Measurements from ENCODE around the gene XKR7.

Gene XKR7

DNA sequence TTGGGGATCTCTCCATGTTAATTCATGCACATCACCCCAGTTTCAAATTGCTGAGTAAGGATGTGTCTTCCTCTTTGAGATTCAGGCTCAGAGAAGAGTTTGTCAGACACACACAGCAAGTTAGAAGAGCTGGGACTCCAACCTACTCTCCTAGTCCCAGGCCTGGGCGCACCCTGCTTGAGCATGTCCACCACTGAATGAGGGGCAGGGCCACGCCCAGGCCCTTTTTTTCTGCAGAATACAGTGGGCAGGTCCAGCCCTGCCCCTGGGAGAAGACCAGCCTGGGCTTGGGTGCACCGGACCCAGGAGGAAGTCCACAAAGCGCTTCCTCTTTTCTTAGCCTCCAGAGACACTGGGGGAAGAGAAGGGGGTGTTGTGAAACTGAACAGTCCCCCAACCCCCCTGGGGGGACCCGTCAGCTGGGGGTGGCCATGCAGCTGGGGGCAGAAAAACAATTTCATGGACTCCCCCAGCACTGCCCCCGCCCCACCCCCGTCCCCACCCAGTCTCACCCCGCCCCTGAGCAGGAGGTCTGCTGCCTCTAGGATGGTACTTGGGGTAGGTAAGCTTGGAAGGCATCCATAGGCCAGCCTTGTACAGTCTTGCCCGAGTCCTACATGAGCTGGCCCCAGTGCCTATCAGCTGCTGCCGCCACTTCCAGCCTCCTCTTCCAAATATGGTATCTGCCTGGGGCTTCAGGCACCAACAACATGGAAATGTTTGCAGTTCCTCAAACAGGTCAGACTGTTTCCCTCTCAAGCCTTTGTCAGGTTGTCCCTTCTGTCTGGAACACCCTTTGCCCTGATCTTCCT is 72.4 kb downstream of the XKR7 start:
- no peak for DNase-seq (ENCODE audit: low read depth)

DNA sequence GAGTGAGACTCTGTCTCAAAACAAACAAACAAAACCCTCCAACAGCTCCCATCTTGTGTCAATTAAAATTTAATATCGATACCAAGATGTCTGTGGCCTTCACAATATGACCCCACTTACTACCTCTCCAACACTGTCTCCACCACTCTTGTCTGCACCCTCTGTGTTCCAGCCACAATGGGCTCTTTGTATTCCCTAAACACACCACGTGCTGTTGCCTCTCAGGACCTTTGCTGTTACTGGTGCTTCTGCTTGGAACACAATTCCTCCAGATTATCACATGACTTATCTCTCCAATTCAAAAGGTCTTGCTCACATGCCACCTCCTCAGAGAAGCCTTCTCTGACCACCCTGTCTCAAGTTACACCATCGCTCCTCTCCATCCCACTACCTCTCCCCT is 78.0 kb downstream of the XKR7 start:
- no peak for DNase-seq (ENCODE audit: low read depth)

DNA sequence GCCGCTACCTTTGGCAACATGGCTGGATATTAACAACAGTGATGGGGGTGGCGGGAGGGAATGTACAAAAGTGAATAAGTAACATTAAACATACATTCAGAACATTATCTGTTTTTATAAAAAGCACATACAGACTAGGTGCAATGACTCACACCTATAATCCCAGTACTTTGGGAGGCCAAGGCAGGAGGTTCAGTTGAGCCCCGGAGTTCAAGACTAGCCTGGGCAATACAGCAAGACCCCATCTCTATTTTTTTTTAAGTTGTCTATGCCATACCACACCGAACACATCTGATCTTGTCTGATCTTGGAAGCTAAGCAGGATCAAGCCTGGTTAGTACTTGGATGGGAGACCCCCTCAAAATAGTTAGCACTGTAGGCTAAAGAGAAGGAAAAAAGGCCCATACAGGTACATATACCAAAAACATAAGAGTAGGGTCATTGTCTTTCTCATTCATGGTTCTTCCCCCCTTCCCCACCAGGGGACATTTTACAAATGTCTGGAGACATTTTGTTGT is 82.4 kb downstream of the XKR7 start:
- DNase-seq (ENCODE audit: low read depth) = no peak

DNA sequence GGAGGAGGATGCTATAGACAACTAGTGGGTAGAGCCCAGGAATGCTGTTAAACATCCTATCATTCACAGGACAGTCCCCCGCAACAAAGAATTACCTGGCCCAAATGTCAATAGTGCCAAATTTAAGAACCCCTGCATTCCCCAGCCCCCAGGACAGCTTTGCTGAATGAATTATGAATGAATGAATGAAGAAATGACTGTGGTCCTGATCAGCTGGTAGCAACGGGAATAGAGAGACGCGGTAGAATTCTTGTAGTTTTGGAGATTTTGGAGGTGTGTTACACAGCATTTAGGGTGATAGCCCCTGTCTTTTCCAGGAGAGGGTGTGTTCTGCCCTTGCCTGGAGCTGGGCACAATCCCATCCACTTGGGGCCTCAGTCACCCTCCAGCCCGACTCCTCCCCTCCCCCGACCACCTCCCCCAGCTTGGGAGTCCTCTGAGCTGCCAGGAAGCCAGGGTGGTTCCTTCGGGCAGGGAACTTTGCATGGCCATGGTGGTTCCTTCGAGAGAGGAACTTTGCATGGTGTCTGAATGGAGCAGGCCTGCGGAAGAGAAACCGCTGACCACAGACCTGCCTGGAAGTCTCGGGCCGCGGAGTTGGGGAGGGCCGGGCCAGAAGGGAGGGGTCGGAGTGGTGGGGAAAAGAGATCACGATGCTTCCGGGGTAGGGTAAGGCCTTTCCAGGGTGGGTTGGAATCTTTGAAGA is 83.1 kb downstream of the XKR7 start:
- DNase-seq (ENCODE audit: low read depth) = no peak

DNA sequence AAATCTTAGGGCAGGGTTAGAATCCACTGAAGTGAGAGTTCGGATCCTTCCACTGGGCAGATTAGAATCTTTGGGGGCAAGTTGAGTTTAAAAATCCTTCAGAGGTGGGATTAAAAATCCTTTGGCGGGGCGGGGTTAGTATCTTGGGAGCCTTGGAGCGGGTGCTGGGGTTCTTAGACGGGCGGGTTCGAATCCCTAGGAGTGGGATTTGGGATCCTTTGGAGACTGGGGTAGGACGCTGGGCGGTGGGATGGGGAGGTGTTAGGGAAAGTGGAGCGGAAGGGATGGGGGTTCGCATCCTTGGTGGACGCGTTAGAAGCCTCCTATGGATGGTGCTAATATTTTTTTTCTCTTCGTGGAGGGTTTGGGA is 83.8 kb downstream of the XKR7 start:
- DNase-seq (ENCODE audit: low read depth) = no peak

DNA sequence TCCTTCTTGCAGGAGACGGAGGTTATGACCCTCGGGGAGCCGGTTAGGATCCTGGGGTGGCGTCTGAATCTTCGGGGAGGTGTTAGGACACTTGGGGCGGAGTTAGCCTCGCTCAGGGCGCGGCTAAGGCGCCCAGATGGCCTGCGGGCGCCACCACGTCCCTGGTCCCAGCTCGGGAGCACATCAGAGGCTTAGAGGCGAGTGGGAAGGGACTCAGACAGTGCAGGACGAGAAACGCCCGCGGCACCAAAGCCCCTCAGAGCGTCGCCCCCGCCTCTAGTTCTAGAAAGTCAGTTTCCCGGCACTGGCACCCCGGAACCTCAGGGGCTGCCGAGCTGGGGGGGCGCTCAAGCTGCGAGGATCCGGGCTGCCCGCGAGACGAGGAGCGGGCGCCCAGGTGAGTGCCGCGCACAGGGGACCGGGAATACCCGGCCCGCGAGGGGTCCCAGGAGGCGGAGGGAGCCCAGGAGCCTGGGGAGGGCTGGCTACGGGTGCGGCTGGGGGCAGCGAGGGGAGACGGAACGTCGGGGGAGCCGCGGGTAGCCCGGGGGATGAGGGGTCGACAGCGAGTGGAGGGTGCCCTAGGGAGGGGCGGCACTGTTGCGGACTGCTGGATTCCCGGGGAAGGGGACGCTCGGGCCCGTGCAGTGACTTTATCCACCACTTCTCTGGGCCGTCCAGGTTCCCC is 84.3 kb downstream of the XKR7 start, which contains the start of gene HCK:
Gene HCK, plus strand, starts transcription at position 153 of the 688 bp plus-strand sequence.
- DNase-seq (ENCODE audit: low read depth) = no peak

DNA sequence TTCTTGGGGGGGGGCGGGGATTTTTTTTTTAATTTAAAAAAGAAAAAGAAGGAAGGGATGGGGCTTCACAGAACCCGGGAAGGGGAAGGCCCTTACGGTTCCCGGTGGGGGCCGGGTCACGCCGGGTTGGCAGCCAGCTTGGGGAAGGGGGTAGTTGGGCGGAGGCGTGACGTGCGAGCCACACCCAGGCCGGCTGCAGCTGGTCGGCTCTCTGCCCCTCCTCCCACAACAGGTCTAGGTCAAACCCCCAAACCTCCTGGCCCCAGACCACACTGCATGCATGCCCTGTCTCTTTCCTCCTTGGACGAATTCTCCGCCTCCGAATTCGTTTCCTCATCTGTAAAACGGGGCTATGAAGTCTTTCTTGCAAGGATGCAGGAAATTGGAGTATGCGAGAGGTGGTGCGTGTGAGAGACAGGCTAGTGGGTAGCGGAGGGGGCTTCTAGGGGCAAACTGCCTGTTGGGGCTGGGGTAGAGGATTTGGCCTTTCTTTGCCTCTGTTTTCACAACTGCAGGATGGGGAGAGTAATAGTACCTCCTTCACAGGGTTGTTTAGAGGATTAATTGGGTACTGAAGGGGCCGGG is 84.9 kb downstream of the XKR7 start:
- no peak for DNase-seq (ENCODE audit: low read depth)
